GM21825 (cell line): Measurements from ENCODE around the gene HEG1.

Experiments
- ATAC-seq: cut with Tn5 transposase; IDR thresholded peaks from one replicate; pipeline ENCODE4 v1.9.1; 2021; ENCODE audit warnings: mild to moderate bottlenecking, moderate library complexity; ENCODE audit not compliant: unreplicated experiment

Gene HEG1

GRCh38 chr3:124993466-124993865 lies 62.3 kb downstream of the HEG1 start:
- no peak for ATAC-seq

- ATAC-seq = no peak
Observed at GRCh38 chr3:124992041-124992440, 63.8 kb downstream of the HEG1 start.

GRCh38 chr3:124986192-124987143 lies 69.3 kb downstream of the HEG1 start:
- no peak for ATAC-seq

- ATAC-seq = no peak
Observed at GRCh38 chr3:124985349-124985748, 70.4 kb downstream of the HEG1 start.

GRCh38 chr3:124984754-124985153 lies 71.0 kb downstream of the HEG1 start:
- ATAC-seq = no peak

- ATAC-seq = no peak
Observed at GRCh38 chr3:124982855-124983254, 72.9 kb downstream of the HEG1 start.

GRCh38 chr3:124981472-124981871 lies 74.3 kb downstream of the HEG1 start:
- ATAC-seq = no peak

- ATAC-seq = no peak
Observed at GRCh38 chr3:124978627-124979026, 77.2 kb downstream of the HEG1 start.

- no peak for ATAC-seq
Observed at GRCh38 chr3:124976383-124976782, 79.4 kb downstream of the HEG1 start.

- ATAC-seq = no peak
Observed at GRCh38 chr3:124974691-124975090, 81.1 kb downstream of the HEG1 start.

- no peak for ATAC-seq
Observed at GRCh38 chr3:124973290-124973689, 82.5 kb downstream of the HEG1 start.

- no peak for ATAC-seq
Observed at GRCh38 chr3:124972457-124972856, 83.3 kb downstream of the HEG1 start.

- no peak for ATAC-seq
Observed at GRCh38 chr3:124969963-124970722, 85.7 kb downstream of the HEG1 start.

GRCh38 chr3:124969190-124969589 lies 86.6 kb downstream of the HEG1 start:
- no peak for ATAC-seq

GRCh38 chr3:124967964-124968363 lies 87.8 kb downstream of the HEG1 start:
- no peak for ATAC-seq

- ATAC-seq = no peak
Observed at GRCh38 chr3:124966521-124967445, 89.0 kb downstream of the HEG1 start.

- ATAC-seq = no peak
Observed at GRCh38 chr3:124965413-124965812, 90.4 kb downstream of the HEG1 start.

GRCh38 chr3:124964387-124964786 lies 91.4 kb downstream of the HEG1 start:
- ATAC-seq = no peak

GRCh38 chr3:124963755-124964154 lies 92.0 kb downstream of the HEG1 start:
- no peak for ATAC-seq

- no peak for ATAC-seq
Observed at GRCh38 chr3:124962403-124962940, 93.3 kb downstream of the HEG1 start.

- no peak for ATAC-seq
Observed at GRCh38 chr3:124960698-124961097, 95.1 kb downstream of the HEG1 start.
